ENCODE data around the gene HLA-DRB1. TPM values are rescaled to one million over a fixed set of nuclear protein-coding genes. Genes with fewer than 3 reads are reported as not detected.
A peak's percentile ranks its signal among the peaks of the same experiment; 100 is the strongest.

HLA-DRB1 gene
- total RNA-seq, 2 experiments from 2014 or later = 111 to 132 TPM

- TF ChIP-seq EZH2phosphoT487 (IDR thresholded peaks at IDR 0.05; ENCODE audit: borderline replicate concordance, low read depth, low read length) (no peak), CTCF (conservative IDR thresholded peaks at IDR 0.05; ENCODE audit: low read length) (no peak)
- H3K4me2 ChIP-seq (ENCODE audit: low read length) = peak overlapping the region; percentile 79; the same call in 1 of the 2 replicates
- DNase-seq (ENCODE audit: low spot score) = no peak
- H3K27ac ChIP-seq (ENCODE audit: low read depth, low read length, poor library complexity, severe bottlenecking) = no peak overlapping the region
- no peaks in the 10 kb centered on the region for H3K79me2 ChIP-seq (ENCODE audit: insufficient read depth, low read depth, low read length)
- H3K4me1 ChIP-seq (ENCODE audit: insufficient read depth, low read length, poor library complexity, severe bottlenecking) = peaks cover 56% of the 10 kb centered on the region
- CTCF ChIA-PET (ENCODE audit: unreplicated experiment) = no interaction called here
- no TSS peak for BruUV-seq (replicated peaks)
- no peaks in the 10 kb centered on the region for H4K20me1 ChIP-seq (ENCODE audit: insufficient read depth, low read length)
- H3K9me2 ChIP-seq (ENCODE audit: insufficient read depth, low read length) = no peaks in the 10 kb centered on the region
- intact Hi-C loops (cut with micrococcal nuclease; ENCODE audit: unreplicated experiment) = loop anchor here (5.0 to 10.0 kb wide), 3 partner anchors 184 to 377 kb away; partner anchors contain the start of gene HLA-DRA
- H3K4me3 ChIP-seq (ENCODE audit: low read depth, low read length, poor library complexity, severe bottlenecking) = no peak overlapping the region
- no peaks in the 10 kb centered on the region for H3K9me3 ChIP-seq (ENCODE audit: low read length)
- H2AFZ ChIP-seq (ENCODE audit: low read length) = no peak overlapping the region
- POLR2A ChIA-PET = interaction anchor here (1.2 to 1.5 kb wide), 2 partner anchors 11 to 12 kb away, joined by 5 to 6 read pairs; no protein-coding TSS in a partner anchor
- no peaks in the 10 kb centered on the region for H3K36me3 ChIP-seq (ENCODE audit: insufficient read depth, low read length)
These were observed 31.7 kb upstream of the HLA-DRB1 start for GRCh38 chr6:32621372-32621771.

GRCh38 chr6:32617751-32618150 is 28.1 kb upstream of the HLA-DRB1 start:
- no peaks in the 10 kb centered on the region for H3K79me2 ChIP-seq (ENCODE audit: insufficient read depth, low read depth, low read length)
- no peaks in the 10 kb centered on the region for H3K36me3 ChIP-seq (ENCODE audit: insufficient read depth, low read length)
- no peaks in the 10 kb centered on the region for H3K9me3 ChIP-seq (ENCODE audit: low read length)
- ChIA-PET CTCF (ENCODE audit: unreplicated experiment) (no interaction called here), POLR2A (interaction anchor here (1.1 kb wide), 1 partner anchor 179 kb away, joined by 4 read pairs; the partner anchor contains the start of gene HLA-DRA)
- no peak overlapping the region for H2AFZ ChIP-seq (ENCODE audit: low read length)
- H3K4me1 ChIP-seq (ENCODE audit: insufficient read depth, low read length, poor library complexity, severe bottlenecking) = peaks cover 27% of the 10 kb centered on the region
- H3K4me2 ChIP-seq (ENCODE audit: low read length) = no peak overlapping the region
- H4K20me1 ChIP-seq (ENCODE audit: insufficient read depth, low read length) = no peaks in the 10 kb centered on the region
- intact Hi-C loops (cut with micrococcal nuclease; ENCODE audit: unreplicated experiment) = no loop called here
- no peaks in the 10 kb centered on the region for H3K9me2 ChIP-seq (ENCODE audit: insufficient read depth, low read length)
- TF ChIP-seq CTCF (conservative IDR thresholded peaks at IDR 0.05; ENCODE audit: low read length) (no peak), EZH2phosphoT487 (IDR thresholded peaks at IDR 0.05; ENCODE audit: borderline replicate concordance, low read depth, low read length) (no peak)
- no peak for DNase-seq (ENCODE audit: low spot score)
- no TSS peak for BruUV-seq (replicated peaks)
- no peak overlapping the region for H3K4me3 ChIP-seq (ENCODE audit: low read depth, low read length, poor library complexity, severe bottlenecking)
- no peak overlapping the region for H3K27ac ChIP-seq (ENCODE audit: low read depth, low read length, poor library complexity, severe bottlenecking)

GRCh38 chr6:32615885-32616532 is 26.4 kb upstream of the HLA-DRB1 start:
- intact Hi-C loops (cut with micrococcal nuclease; ENCODE audit: unreplicated experiment) = no loop called here
- Histone ChIP-seq H4K20me1 (ENCODE audit: insufficient read depth, low read length) (no peaks in the 10 kb centered on the region), H3K27ac (ENCODE audit: low read depth, low read length, poor library complexity, severe bottlenecking) (no peak overlapping the region), H2AFZ (ENCODE audit: low read length) (peak overlapping the region; percentile 20), H3K79me2 (ENCODE audit: insufficient read depth, low read depth, low read length) (no peaks in the 10 kb centered on the region), H3K4me1 (ENCODE audit: insufficient read depth, low read length, poor library complexity, severe bottlenecking) (peaks cover 11% of the 10 kb centered on the region), H3K9me2 (ENCODE audit: insufficient read depth, low read length) (no peaks in the 10 kb centered on the region), H3K4me2 (ENCODE audit: low read length) (peak overlapping the region; percentile 17; the same call in 1 of the 2 replicates), H3K9me3 (ENCODE audit: low read length) (no peaks in the 10 kb centered on the region), H3K36me3 (ENCODE audit: insufficient read depth, low read length) (no peaks in the 10 kb centered on the region), H3K4me3 (ENCODE audit: low read depth, low read length, poor library complexity, severe bottlenecking) (no peak overlapping the region)
- CTCF ChIA-PET (ENCODE audit: unreplicated experiment) = no interaction called here
- POLR2A ChIA-PET = interaction anchor here (0.6 to 1.5 kb wide), 4 partner anchors 20 to 383 kb away, joined by 3 to 5 read pairs (median 4); no protein-coding TSS in a partner anchor
- TF ChIP-seq EZH2phosphoT487 (IDR thresholded peaks at IDR 0.05; ENCODE audit: borderline replicate concordance, low read depth, low read length) (no peak), CTCF (conservative IDR thresholded peaks at IDR 0.05; ENCODE audit: low read length) (no peak)
- BruUV-seq (replicated peaks) = no TSS peak
- no peak for DNase-seq (ENCODE audit: low spot score)
